Measurements from ENCODE around the gene DEFB121.
A peak's percentile ranks its signal among the peaks of the same experiment; 100 is the strongest.
"Not testable (repeated sequence)": the region's sequence is repeated elsewhere in the genome, so short reads cannot be mapped to it uniquely, and the experiment has no call there.

The DEFB121 gene, protein sequence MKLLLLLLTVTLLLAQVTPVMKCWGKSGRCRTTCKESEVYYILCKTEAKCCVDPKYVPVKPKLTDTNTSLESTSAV

GRCh38 chr20:31406115-31406514 lies at the start of gene DEFB121:
TSS of gene DEFB121 (minus strand) at chr20:31406215. CDS start at chr20:31406152, 63 bp downstream.
- DNase-seq, result no peak

GRCh38 chr20:31454361-31454760 lies 48.3 kb upstream of the DEFB121 start:
- no peak for DNase-seq

DNA sequence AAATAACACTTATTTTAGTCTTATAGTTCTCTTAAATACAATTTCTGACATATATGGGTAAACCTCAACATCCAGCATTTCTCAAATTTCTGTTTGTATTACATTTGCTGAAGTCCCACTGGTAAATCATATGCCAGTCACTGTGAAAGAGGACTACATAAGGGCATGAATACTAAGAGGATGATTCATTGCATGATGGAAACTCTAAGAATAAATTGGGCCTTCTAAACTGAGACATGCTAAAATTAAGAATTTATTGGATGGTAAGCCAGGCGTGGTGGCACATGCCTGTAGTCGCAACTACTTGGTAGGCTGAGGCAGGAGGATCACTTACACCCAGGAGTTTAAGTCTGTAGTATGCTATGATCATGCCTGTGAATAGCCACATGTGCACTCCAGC lies 46.6 kb upstream of the DEFB121 start:
- DNase-seq, result no peak

GRCh38 chr20:31449511-31450414 lies 43.7 kb upstream of the DEFB121 start:
- no peak for DNase-seq

DNA sequence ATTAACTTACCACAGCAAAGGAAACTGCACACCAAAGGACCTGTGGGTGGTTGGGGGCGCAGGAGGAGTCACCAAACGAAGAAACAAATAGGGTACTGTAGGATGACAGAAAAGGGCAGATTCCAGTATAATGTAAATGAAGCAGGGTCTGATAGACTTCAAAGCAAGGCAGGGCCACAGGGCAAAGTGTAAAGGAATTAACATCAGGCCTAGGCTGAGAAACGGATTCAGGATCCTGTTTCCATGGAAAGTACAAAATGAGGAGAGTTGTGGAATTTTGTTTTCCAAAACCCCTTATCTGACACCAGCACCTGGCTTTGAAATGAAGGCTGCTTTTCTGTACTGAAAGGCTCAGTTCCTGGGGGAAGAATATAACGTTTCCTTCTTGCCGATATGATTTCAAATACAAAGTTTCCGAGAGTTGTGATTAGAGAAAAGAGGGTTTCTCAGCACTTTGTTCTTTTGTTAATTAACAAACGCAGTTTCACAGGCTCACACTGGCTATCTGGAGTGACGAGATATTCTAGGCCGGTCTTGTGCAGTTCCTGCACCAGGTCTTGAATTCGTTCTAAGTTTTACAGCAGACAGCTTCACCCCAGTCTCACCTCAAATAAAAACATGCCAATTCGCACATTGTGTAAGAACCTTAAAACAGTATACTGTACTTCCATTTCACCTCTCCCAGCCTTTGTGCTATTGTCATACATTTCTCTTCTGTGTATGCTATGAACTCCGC lies 40.2 kb upstream of the DEFB121 start:
- DNase-seq, result no peak

DNA sequence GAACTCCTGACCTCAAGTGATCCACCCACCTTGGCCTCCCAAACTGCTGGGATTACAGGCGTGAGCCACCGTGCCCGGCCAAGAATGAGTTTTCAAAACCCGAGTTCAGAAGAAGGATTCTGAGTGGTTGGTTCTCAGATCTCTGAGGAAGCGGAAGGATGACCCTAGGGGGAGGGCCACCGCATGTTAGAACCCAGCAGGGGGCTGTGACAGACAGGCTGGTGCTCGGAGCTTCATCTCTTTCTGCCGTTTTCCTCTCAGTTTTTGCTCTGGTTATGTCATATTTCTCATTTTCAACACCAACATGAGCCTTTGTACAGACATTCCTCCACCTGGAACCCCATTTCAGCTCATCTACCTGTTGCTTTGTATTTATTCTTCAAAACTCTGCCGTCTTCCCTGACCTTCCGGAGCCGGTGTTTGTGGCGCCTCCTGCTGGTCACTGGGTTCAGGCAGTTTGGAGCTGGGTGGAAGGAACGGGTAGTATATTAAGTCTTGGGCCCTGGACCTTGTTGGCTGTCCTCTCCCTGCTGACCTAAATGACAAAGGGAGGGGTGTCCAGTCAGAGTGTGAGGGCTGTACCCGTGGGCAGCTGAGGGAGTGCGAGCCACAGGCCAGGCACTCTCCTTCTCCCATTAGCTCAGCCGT lies 34.1 kb upstream of the DEFB121 start, which contains the start of gene DEFB123:
Gene DEFB123 (plus strand): TSS at position 621 of the 648 bp plus-strand sequence. CDS start 67 bp downstream, outside the sequence.
- DNase-seq, result peak; percentile 38 to 41

GRCh38 chr20:31430568-31431115 lies 24.6 kb upstream of the DEFB121 start:
- no peak for DNase-seq

- not testable (repeated sequence) for DNase-seq
Measured at GRCh38 chr20:31427576-31427975, 21.6 kb upstream of the DEFB121 start.

DNA sequence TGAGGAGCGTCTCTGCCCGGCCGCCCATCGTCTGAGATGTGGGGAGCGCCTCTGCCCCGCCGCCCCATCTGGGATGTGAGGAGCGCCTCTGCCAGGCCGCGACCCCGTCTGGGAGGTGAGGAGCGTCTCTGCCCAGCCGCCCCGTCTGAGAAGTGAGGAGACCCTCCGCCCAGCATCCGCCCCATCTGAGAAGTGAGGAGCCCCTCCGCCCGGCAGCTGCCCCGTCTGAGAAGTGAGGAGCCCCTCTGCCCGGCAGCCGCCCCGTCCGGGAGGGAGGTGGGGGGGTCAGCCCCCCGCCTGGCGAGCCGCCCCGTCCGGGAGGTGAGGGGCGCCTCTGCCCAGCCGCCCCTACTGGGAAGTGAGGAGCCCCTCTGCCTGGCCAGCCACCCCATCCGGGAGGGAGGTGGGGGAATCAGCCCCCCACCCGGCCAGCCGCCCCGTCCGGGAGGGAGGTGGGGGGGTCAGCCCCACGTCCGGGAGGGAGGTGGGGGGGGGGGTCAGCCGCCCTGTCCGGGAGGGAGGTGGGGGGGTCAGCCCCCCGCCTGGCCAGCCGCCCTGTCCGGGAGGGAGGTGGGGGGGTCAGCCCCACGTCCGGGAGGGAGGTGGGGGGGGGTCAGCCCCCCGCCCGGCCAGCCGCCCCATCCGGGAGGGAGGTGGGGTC lies 21.0 kb upstream of the DEFB121 start:
- DNase-seq, result not testable (repeated sequence)

DNA sequence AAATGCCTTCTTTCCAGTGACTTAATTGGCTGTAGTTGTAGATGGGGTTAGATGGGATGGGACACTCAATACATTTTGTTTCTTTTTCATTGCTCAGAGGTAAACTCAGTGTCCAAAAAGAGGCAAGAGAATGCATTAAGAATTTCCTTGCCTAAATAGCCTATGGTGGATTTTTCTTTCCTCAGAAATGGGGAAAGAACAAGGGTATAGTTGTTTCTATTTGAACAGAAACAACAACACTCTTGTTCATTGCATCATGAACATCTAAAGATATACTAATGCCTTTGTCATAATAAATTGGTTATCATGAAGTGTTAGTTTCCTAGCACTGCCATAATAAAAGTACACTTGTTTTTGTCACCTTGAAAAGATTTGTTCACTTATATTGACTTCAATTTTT lies 19.8 kb upstream of the DEFB121 start:
- no peak for DNase-seq

- DNase-seq, result no peak
Measured at GRCh38 chr20:31418307-31418706, 12.3 kb upstream of the DEFB121 start.

DNA sequence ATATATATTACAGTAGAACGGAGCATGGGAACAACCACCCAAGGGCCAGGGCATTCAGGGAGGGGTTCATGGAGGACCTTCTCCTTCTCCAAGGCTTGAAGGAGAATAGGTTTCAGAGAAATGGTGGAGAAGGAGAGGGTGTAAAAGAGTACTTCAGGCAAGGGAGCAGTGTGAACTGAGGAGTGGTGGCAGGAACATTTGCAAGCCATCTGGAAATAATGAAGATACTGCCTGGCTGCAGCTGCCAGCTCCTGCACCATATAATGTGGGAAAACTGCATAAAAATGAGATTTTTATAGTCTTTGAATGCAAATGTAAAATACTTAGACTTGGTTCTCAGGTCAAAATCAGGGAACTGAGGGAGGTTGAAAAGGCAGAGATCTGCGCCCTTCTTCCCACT lies 9.6 kb upstream of the DEFB121 start:
- no peak for DNase-seq

- no peak for DNase-seq
Measured at GRCh38 chr20:31414381-31414780, 8.4 kb upstream of the DEFB121 start.

GRCh38 chr20:31410011-31410410 lies 4.0 kb upstream of the DEFB121 start:
- DNase-seq, result no peak

DNA sequence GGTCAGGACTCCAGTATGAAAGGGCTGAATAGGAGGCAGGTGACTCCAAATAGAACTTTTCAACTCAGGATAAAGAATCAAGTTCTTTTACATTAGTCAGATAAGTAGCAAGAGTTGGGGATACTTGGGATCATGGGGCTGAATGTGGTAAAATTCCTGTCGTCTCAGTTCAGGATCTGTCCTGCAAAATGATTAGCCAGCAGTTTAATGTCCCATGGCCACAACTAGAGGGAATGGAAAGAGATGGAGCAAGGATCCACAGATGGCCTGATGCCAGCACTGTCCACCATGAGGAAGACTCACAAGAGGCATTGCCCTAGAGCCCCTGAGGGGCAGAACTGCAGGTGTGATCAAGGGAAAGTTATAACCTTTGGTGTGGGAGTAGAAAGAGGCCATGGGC lies 2.1 kb downstream of the DEFB121 start:
- DNase-seq, result no peak

DNA sequence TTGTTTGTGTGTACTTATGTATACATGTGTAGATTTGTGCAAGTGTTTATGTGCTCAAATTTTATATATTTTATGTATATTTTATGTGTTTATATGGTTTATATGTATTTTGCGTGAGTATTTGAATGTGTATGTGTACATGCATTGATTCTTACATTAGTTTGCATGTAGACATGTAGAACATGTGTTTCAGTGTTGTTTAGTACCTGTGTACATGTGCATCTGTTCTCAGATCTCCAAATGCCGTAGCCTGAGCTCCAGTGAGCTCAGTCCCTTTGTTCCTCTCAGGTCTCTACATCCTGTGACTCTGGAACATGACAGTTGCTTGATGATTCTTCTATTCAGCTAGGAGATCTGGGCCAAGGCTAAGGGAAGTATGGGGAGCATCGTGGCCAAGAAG lies 11.1 kb downstream of the DEFB121 start:
- DNase-seq, result no peak

DNA sequence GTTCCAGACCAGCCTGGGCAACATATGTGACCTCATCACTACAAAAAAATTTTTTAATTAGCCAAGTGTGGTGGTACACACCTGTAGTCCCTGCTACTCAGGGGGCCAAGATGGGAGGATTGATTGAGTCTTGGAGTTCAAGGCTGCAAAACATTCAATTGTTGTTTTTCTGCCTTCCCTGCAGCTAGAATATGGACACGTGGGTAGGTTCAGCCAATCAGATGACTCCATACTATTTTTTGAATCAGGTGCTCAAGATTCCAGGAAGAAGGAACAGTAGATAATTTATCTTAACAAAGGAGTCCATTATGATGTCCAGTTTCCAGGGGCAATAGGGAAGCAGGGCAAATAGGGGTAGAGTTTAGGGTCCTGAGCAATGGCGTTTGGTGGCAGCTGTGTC lies 13.2 kb downstream of the DEFB121 start:
- DNase-seq, result no peak

DNA sequence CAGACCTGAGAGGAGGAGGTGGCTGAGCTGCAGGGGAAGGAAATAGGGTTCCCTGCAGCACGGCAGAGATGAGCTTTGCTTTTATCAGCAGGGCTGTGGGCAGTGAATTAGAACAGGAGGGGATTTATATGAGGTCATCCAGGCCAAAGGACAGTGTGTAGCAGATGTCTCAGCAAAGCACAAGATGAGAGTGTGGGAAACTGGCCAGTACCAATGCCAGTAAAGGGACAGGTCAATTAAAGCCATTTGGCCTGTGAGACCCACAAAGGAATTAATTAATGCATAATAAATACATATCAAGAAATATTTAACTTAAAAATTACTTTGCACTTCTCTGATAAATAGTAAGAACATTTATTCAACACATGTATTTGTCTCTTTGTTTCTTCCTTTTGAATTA lies 15.5 kb downstream of the DEFB121 start, which contains the start of gene DEFB119:
Gene DEFB119 (minus strand): TSS at position 101 of the 400 bp plus-strand sequence. CDS start 107 bp downstream, outside the sequence.
- no peak for DNase-seq

DNA sequence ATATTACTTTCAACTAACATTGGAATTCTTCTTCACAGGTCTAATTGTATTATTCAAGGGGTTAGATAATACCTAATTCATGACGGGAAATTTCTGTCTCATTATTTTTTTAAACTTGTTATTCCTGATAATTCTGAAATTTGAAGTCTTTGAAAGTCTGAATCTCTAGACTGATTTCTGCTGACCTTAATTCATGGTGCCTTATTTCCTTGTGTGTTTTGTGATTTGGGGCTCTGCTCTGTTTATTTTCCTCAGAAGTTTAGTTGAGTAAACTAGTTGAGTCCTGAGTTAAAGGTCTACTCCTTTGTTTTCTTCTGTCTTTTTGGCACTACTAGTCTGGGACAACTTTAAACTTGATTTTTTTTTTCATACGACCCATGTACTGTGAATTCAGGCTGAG lies 31.7 kb downstream of the DEFB121 start:
- DNase-seq, result no peak

- no peak for DNase-seq
Measured at GRCh38 chr20:31368301-31368700, 37.7 kb downstream of the DEFB121 start, which contains the start of gene DEFB118. TSS of gene DEFB118 (plus strand) at chr20:31368601. CDS start at chr20:31368651, 50 bp downstream.

DNA sequence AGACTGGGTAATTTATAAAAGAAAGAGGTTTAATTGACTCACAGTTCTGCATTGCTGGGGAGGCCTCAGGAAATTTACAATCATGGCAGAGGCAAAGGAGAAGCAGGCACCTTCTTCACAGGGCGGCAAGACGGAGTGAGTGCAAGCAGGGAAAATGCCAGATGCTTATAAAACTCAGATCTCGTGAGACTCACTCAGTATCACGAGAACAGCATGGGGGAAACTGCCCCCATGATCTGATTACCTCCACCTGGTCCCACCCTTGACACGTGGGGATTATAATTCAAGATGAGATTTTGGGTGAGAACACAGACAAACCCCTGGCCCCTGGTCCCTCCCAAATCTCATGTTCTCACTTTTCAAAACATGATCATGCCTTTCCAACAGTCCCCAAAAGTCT lies 41.7 kb downstream of the DEFB121 start:
- DNase-seq, result not testable (repeated sequence)

DNA sequence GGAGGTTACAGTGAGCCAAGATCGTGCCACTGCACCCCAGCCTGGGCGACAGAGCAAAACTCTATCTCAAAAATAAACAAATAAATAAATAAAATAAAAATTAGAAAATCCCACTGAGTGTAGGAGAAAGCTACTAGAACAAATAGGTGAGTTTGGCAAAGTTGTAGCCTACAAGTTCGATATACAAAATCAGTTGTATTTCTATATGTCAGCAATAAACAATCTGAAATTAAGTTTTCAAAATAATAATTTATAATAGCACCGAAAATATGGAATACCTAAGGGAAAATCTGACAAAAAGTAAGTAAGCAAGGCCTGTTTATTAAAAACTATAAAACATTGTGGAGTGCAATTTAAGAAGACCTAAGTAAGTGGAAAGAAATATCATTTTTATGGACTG lies 42.7 kb downstream of the DEFB121 start:
- DNase-seq, result no peak

Measured in activated T-cell treated with anti-CD3 and anti-CD28 coated beads, Interleukin-2, amount 50 U/mL, for 48 hours (primary cell).